Neuron (in vitro differentiated cells): ENCODE data around the gene BPIFB6.

Source experiments
- H2AFZ ChIP-seq: one replicate; pipeline ENCODE4 v1.6.1; 2013; ENCODE audit warnings: low read depth, mild to moderate bottlenecking, inconsistent platforms, low read length, moderate library complexity
- H3K27me3 ChIP-seq: one replicate; pipeline ENCODE4 v1.6.1; 2013; ENCODE audit warnings: low read length; ENCODE audit not compliant: insufficient read depth
- H3K36me3 ChIP-seq: one replicate; pipeline ENCODE4 v1.6.1; 2013; ENCODE audit warnings: low read length; ENCODE audit not compliant: insufficient read depth
- H3K4me1 ChIP-seq: one replicate; pipeline ENCODE4 v1.6.1; 2013; ENCODE audit warnings: low read length; ENCODE audit not compliant: insufficient read depth
- H3K4me3 ChIP-seq: 2 replicates; pipeline ENCODE4 v1.5.1; 2013; ENCODE audit warnings: mild to moderate bottlenecking, low read length, moderate library complexity
- H3K9me3 ChIP-seq: one replicate; pipeline ENCODE4 v1.6.1; 2013; ENCODE audit warnings: low read length

BPIFB6 gene

DNA sequence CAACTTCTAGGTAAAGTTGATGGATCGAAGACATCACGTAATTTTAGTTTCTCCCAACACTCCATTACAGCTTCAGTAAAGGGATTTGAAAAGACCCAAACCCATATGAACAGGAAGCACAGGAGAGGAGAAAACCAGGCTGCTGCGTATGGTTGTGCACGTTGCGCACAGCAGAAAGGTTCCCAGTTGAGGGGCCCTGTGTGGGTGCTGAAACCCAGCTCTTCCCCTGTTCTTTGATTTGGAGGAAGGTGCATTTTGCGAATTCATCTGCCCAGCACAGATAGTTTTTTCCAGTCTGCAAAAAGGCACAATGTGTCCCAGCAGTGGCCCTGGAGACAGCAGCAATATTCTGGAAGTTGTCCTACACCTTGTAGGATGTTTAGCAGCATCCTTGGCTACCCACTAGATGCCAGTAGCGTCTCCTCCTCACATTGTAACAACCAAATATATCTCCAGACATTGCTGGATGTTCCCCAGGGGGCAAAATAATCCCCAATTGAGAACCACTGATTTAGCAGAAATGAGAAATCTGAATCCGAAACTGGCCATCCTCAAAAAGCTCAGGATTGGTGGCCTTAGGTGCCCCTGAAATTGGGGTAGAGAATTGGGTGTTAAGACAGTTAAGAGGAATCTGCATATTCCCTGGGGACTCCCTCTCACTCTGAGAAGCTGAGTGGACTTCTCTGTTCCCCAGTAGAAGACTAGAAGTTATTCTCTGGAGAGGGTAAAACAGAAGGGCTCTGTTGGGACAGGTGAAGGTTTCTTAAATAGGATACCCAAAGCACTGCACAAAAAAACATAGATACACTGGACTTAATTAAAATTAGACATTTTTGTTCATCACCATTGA is 39.4 kb upstream of the BPIFB6 start:
- no peak overlapping the region for H2AFZ ChIP-seq
- no peak overlapping the region for H3K4me3 ChIP-seq
- no peaks in the 10 kb centered on the region for H3K36me3 ChIP-seq
- H3K4me1 ChIP-seq = no peaks in the 10 kb centered on the region
- H3K27me3 ChIP-seq = no peaks in the 10 kb centered on the region
- H3K9me3 ChIP-seq = no peaks in the 10 kb centered on the region

DNA sequence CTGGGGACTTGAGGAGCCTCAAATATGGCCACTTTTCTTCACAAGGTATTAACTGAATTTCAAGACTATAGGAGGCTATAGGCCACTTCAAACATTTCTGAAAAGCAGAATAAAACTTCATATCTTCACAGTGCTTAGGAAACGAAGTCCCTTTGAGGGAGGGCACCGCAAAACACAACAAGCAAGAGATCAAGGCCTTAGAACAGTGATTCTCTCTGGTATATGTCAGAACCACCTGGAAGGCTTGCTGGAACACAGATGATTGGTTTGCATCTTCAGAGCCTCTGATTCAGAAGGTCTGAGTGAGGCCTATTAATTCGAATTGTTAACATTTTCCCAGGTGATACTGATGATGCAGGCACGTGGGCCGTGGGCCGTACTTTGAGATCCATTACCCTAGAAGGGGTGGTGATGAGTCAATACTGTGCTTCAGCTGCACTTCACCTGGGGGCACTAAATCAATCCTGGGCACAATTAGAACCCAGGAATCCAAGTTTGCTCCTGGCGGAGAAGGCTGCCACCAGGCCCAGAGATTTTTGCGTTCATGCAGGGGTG is 37.9 kb upstream of the BPIFB6 start:
- H3K4me3 ChIP-seq = no peak overlapping the region
- H3K9me3 ChIP-seq = no peaks in the 10 kb centered on the region
- H2AFZ ChIP-seq = no peak overlapping the region
- no peaks in the 10 kb centered on the region for H3K4me1 ChIP-seq
- H3K36me3 ChIP-seq = no peaks in the 10 kb centered on the region
- no peaks in the 10 kb centered on the region for H3K27me3 ChIP-seq

DNA sequence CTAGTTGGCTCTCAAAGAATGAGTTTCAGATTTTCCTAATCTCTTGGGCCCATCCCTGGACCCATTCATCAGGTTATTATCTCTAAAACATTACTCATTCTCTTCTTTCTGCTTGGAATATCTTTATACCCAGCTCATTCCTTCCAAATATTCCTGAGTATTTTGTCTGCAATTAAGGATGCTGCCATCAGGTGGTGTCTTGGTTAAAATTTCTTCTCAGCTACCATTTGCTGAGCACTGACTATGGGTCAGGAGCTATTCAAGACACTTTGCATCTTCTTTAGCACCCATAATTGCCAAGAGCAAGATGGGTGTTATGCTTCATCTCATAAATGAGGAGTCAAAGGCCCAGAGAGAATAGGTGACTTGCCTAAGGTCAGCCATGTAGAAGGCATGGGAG is 35.6 kb upstream of the BPIFB6 start:
- no peaks in the 10 kb centered on the region for H3K36me3 ChIP-seq
- H3K4me3 ChIP-seq = no peak overlapping the region
- no peaks in the 10 kb centered on the region for H3K27me3 ChIP-seq
- H3K4me1 ChIP-seq = no peaks in the 10 kb centered on the region
- no peaks in the 10 kb centered on the region for H3K9me3 ChIP-seq
- H2AFZ ChIP-seq = no peak overlapping the region

DNA sequence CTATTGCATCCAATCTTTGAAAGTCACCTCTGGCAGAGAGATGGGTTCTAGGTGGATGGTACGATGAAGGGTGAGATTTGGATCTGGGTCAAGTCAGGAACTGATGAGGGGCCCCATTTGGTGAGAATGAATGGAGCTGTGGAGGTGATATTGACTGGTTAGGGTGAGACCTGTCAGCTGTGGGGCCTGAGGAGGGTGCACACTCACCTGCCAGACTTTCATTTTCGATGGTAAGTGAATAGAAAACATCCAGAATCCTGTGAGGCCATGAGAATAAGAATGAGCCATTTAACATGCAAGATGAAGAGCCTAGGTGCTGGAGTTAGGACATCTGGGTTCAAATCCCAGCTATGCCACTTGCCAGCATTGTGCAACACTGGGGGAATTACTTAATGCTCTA is 34.0 kb upstream of the BPIFB6 start:
- no peak overlapping the region for H2AFZ ChIP-seq
- H3K36me3 ChIP-seq = no peaks in the 10 kb centered on the region
- no peaks in the 10 kb centered on the region for H3K9me3 ChIP-seq
- no peaks in the 10 kb centered on the region for H3K4me1 ChIP-seq
- no peaks in the 10 kb centered on the region for H3K27me3 ChIP-seq
- H3K4me3 ChIP-seq = no peak overlapping the region

DNA sequence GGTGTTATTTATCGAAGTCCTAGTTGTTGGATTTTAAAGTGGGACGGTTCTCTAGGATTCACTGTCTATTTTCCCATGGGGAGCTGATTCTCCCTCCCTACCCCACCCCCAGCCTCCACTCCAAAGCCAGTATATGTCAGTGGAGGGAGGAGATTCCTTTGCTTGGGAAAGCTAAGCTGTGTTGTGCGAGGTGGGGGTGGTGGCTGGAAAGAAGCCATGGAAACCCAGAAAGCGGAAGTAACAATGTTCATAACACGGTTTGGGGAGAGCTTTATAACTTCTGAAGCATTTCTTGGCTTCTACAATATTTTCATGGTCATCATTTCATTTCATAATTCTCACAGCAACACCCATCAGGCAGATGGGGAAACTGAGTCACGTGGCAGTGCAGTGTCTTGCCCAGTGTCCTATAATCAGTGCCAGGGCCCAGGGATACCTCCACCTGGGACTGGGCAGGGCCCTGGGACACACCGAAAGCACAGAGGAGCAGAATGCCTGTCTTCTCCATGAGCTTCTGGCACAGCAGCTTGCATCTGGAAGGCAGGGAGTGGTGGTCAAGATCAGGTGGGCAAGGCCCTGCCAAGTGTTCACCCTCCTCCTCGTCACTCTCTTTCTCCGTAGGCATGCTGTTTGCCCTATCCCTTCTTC is 31.7 kb upstream of the BPIFB6 start:
- Histone ChIP-seq H3K9me3 (no peaks in the 10 kb centered on the region), H3K4me1 (no peaks in the 10 kb centered on the region)

DNA sequence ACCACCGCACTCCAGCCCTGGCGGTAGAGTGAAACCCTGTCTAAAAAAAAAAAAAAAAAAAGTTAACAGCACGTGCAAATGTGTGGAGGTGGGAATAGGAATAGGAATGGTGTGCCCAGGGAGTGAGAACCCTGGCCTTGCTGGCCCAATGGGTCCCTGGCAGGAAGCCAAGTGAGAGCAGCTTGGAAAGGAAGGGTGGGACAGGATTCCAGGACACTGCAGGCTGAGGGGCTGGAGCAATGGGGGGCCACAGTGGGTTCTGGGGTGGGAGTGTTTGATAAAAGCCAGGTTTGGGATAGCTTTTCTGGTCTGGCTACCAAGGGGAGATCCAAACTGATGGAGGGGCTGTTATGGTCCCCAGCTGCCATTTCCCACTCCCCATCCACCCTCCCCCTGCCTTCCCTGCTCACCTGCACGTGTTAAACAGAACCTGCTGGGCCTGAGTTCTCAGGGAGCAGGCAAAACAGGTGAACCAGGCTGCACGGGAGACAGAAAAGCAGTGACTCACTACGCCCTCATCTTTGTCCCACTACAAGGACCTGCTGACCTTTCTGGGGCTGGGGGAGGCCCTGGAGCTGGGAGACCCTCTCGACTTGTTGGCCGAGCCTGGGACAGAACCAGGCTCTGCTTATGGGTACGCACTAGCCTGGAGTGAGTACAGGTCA is 30.5 kb upstream of the BPIFB6 start:
- Histone ChIP-seq H2AFZ (no peak overlapping the region), H3K4me1 (no peaks in the 10 kb centered on the region), H3K4me3 (no peak overlapping the region), H3K36me3 (no peaks in the 10 kb centered on the region), H3K9me3 (no peaks in the 10 kb centered on the region), H3K27me3 (no peaks in the 10 kb centered on the region)

More for the DNA sequence above, 31.7 kb upstream of the BPIFB6 start:
- Histone ChIP-seq H3K36me3 (no peaks in the 10 kb centered on the region), H2AFZ (no peak overlapping the region), H3K27me3 (no peaks in the 10 kb centered on the region), H3K4me3 (no peak overlapping the region)

DNA sequence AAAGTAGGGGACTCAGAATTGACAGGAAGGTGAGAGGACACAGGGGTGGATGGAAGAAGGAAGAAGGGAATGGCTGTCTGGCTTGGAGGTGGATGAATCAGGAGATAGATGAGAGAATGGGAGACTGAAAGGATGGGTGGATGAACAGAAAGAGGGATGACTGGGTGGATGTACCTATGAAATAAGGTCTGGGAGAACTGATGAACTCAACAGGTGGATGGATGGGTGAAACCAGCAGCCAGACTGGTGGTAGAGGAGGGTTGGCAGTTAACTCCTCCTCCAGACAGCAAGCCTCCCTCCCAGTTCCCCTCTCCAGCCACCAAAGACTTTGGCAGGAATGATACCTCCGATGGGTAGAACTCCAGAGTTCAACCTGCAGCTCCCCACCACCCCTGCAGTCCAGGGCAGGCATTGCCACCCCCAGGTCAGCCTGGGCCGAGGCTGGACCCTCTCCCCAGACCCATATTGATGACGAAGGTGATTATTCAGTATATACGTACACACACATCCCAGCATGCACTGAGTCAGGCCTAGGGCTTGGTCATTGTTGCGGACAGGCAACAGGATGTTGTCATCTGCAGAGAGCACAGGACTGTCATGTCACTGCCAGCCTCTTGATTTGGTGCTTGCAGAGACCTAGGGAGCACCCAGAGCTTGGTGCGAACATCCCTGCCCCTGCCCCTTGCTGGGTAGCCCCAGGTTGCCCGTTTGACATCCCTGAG is 29.2 kb upstream of the BPIFB6 start:
- H3K9me3 ChIP-seq = no peaks in the 10 kb centered on the region
- H3K27me3 ChIP-seq = no peaks in the 10 kb centered on the region
- no peak overlapping the region for H3K4me3 ChIP-seq
- H3K36me3 ChIP-seq = no peaks in the 10 kb centered on the region
- H3K4me1 ChIP-seq = no peaks in the 10 kb centered on the region
- H2AFZ ChIP-seq = no peak overlapping the region

DNA sequence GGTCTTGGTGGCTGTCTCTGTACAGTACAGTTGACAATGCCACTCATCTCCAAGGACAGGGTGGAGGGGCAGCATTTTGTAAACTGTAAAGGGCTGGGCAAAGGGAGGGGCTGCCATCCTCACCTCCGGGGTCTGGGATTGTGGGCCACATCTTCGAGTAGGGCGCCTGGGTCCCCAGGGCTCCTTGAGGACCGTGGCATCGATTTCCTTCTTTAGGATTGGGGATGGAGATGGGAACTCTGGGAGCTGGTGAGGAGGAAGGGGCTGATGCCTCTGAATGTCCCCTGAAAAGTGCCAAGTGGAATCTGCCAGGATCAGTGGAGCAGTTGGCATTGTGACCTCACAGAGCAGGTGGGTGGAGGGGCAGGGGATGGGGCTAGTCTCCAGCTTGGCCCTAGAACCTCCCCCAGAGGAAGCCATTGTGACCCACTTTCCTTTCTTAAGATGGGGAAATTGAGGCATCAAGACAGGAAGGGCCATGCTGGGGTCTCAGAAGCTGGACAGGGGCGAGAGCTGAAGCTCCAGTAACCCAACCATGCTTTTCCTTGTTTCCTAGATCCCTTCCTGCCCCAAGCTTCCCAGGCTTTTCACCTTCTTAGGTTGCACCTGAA is 27.2 kb upstream of the BPIFB6 start, which contains the start of gene SUN5:
Gene SUN5 (minus strand): TSS at position 293 of the 611 bp plus-strand sequence. CDS start 93 bp downstream, at position 200.
- H3K9me3 ChIP-seq = no peaks in the 10 kb centered on the region
- H3K36me3 ChIP-seq = no peaks in the 10 kb centered on the region
- H3K27me3 ChIP-seq = no peaks in the 10 kb centered on the region
- H3K4me1 ChIP-seq = no peaks in the 10 kb centered on the region
- H2AFZ ChIP-seq = no peak within 1 kb of the TSS
- H3K4me3 ChIP-seq = no peak within 1 kb of the TSS

DNA sequence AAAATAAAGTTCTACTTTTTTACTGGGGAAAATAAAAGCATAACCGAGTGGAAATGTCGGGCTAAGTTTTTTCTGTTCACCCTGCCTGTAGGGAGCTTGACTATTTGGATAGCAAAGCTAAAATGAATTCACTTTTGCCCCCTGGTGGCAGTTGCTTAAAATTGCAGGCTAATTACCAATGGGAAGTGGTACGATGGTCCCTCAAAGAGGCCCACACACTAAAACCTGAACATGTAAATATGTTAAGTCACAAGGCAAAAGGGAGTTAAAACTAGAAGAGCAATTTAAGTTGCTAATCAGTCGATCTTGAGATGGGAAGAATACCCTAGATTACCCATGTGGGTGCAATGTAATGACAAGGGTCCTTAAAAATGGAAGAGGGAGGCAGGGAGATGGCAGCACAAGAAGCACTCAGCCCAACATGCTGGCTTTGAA is 26.3 kb upstream of the BPIFB6 start:
- H2AFZ ChIP-seq = no peak overlapping the region
- H3K27me3 ChIP-seq = no peaks in the 10 kb centered on the region
- H3K36me3 ChIP-seq = no peaks in the 10 kb centered on the region
- H3K4me1 ChIP-seq = no peaks in the 10 kb centered on the region
- H3K9me3 ChIP-seq = no peaks in the 10 kb centered on the region
- no peak overlapping the region for H3K4me3 ChIP-seq

DNA sequence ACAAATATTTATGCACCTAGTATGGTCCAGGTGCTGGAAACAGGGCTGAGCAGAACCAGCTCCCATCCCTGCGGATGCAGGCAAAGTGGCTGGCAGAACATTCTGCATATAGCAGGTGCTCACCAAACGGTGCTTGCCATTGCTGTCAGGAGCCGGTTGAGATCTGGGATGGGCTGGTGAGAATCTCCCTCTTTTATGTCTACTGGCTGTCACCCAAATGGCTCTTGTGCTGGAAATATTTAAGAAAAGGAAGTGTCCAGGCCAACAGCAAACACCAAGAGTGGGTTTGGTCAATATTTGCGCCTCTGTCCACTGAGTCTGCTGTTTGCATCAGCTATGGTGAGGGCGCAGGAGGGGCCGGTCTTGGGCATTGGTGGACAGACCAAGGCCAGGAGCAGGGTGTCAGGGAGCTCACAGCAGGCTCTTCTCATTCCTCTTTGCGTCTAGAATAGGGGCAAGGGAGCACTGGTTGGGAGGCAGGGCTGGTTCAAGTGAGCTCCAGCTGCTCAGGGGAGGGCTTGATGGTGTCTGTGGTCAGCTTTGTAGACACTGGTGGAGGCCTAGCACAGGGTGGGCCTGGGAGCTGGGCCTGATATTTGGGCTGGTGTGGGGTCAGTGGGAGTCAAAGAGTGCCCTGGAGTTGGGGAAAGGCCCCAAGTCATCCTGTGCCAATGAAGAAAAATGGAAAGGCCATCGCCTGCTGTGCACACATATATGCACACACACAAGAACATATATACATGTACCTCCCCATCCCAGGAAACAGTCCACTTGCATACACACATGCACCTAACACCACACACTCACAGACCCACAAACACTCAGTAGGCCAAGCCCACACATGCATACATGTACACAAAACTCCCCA is 25.3 kb upstream of the BPIFB6 start:
- no peak overlapping the region for H2AFZ ChIP-seq
- H3K4me1 ChIP-seq = no peaks in the 10 kb centered on the region
- H3K27me3 ChIP-seq = no peaks in the 10 kb centered on the region
- no peak overlapping the region for H3K4me3 ChIP-seq
- H3K9me3 ChIP-seq = no peaks in the 10 kb centered on the region
- no peaks in the 10 kb centered on the region for H3K36me3 ChIP-seq

DNA sequence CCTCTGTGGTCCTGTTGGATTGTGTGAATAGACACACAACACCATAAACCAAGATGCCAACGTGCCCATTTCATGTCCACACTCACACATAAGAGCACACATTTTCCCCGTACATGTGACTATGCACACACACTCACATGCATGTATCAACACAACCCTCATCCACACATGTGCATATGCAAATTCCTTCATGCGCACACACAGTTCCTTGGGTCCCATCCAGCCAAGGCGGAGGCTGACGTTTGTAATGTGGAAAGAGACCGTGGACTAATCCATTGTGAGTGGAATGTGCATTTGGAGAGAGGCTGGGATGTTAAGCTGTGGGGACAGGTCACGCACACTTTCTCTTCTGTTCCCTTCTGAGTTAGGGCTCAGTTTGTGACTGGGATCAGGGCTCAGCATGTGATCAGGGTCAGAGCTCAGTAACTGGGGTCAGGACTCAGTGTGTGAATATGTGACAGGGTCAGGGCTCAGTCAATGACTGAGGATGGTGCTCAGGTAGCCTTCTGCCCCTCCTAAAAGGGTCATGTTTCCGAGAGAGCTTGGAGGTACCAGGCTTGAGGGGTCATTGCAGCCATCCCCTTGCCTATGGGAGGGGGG is 24.6 kb upstream of the BPIFB6 start:
- H3K9me3 ChIP-seq = no peaks in the 10 kb centered on the region
- H3K27me3 ChIP-seq = no peaks in the 10 kb centered on the region
- H3K36me3 ChIP-seq = no peaks in the 10 kb centered on the region
- H2AFZ ChIP-seq = no peak overlapping the region
- no peaks in the 10 kb centered on the region for H3K4me1 ChIP-seq
- H3K4me3 ChIP-seq = no peak overlapping the region
